GM21717 (cell line): ENCODE data around the gene SGMS1.
"Not testable (repeated sequence)": the region's sequence is repeated elsewhere in the genome, so short reads cannot be mapped to it uniquely, and the experiment has no call there.

Experiments
- ATAC-seq: cut with Tn5 transposase; IDR thresholded peaks from one replicate; pipeline ENCODE4 v1.9.1; 2021; ENCODE audit warnings: mild to moderate bottlenecking, moderate library complexity; ENCODE audit not compliant: unreplicated experiment

The SGMS1 gene

DNA sequence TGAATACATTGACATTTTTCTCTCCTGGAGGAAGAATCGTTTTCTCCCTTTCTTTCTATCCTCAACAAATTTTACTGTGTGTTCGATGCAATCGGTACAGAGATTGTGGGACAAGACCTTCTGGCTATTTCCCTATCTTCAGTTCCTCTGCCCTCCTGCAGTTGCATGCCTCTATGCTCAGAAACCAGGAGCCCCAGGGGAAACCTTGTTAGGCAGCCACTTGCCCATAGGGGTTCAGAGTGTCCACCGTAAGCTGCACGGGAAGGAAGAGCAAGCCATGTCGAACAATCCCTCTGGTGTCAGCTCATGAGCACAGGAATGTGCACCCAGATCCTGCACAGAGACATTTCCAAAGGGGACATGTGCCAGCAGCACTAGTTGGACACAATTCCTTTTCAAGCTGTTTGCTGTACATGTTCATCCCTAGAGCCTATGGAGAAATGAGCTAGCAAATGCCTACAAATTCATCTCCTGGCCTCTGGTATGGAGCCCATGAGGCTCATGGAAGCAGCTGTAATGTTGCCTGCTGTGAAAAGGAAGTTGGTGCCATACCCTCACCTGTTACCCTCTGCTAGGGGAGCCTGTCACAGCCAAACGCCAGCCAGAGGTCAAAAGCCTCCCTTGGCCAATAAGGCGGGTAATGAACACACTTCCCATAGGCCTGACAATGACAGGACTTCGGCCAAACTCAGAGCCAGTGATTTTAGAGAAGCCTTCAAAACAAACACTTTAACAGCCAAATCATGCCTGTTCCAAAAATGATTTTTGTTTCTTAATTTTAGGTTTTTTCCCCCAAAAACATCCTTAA is 336.6 kb downstream of the SGMS1 start:
- ATAC-seq = no peak

DNA sequence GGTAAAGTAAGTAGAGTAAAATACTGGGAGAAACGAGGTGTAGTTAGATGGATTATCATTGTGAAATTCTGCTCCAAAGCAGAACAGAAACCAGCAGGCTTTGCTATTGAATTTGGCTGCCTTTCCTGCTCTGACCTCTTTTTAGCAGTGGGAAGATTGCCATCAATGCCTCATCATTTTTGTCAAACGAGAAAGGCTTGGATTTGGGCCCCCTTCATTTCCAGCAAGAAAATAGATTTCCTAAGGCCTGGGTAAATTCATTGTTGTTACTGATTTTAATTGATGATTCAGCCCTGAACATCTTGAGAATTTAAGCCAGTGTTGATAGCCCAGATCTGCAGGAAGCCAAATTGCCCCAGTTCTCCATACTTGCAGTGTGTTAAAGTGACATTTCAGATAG is 337.2 kb downstream of the SGMS1 start:
- no peak for ATAC-seq

DNA sequence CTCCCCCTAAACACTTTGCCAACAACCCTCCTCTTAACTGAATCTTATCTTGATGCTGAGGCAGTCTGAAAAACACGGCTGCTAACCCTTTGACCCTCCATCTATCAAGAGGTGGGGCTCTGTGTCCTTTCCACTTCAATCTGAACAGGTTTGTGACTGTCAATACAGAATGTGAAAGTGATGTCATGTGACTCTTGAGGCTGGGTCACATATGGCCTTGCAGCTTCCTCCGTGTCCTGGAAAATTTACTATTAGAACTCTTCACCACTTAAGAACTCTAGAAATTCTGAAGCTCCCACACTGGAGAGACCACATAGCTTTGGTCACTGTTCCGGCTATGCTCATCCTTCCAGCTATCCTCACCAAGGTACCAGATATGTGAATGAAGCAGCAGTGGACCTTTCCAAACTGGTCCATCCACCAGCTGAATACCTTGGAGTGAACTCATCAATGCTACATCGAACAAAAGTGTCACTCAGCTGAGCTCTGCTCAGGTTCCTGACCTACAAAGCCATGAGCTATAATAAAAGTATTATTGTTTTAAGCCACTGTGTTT is 341.7 kb downstream of the SGMS1 start:
- no peak for ATAC-seq

DNA sequence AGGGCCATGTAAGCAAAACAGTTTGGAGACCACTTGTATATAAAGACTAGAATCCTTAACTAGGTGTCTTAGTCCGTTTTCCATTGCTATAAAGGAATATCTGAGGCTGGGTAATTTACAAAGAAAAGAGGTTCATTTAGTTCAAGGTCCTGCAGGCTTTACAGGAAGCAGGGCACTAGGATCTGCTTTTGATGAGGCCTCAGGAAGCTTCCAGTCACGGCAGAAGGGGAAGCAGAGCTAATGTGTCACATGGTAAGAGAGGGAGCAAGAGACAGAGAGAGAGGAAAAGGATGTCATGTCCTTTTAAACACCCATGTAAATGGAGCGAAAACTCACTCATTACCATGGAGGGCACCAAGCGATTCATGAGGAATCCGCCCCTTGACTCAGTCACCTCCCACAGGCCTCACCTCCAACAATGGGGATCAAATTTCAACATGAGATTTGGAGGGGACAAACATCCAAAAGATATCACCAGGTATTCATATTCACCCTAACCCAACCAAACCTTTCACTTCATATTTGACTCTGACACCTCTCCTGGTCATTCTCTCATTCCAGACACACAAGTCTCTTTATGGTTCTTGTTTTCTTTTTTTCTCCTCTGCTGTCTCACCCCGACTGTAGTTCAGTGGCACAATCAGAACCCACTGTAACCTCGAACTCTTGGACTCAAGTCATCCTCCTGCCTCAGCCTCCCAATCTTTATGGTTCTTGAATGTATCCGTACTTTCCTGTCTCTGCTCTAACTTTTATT is 342.4 kb downstream of the SGMS1 start:
- no peak for ATAC-seq

DNA sequence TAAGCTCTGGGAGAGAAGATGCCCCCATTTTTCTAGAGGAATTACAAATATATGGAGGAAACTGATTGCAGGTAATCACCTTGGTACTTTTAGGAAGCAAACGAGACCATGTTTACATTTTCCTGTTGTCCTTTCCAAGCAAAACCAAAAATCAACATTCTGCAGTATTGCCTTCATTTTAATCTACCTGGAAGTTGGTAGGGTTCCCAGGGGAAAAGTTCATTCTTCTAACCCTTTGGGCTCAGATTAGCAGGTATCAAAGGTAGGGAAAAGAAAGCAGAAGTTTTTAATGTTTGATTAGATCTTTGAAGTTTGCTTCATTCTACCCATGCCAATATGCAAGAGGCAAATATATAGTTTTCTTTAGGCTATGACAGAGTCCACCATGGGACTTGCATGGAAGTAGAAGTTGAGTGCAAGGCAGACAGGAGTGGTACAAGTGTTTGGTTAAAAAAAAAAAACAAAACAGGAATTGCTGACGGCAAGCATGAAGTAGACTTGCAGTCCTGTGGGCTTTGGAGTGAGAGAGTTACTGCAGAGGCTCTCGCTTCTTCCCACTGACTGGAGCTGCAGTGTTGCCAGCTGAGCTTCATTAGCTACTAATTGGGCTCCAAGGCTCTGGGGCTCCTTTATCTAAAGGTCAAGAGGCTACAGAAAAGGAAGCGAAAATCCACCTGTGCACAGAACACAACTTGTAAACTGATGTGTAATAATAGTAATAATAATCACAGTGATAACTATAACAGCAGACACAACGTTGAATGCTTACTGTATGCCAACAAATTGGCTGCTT is 343.5 kb downstream of the SGMS1 start:
- ATAC-seq = no peak

DNA sequence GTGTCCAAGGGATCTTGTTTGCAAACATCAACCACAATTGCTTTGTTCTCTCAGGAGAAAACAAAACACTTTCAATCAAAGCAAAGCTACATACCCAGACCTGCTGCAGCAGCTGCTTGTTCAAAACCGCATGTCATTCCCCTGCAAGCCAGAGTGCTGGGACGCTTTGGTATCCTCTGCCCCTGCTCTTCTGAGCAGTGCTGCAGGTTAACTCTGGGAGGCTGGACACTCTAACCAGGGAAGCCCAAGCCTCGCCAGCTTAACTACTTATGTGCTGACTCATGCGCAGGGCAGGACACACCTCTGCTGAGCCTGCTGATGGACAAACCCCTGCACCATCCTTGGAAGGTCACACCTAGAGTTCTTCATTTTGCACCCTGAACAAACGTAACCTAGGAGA is 344.3 kb downstream of the SGMS1 start:
- ATAC-seq = no peak

DNA sequence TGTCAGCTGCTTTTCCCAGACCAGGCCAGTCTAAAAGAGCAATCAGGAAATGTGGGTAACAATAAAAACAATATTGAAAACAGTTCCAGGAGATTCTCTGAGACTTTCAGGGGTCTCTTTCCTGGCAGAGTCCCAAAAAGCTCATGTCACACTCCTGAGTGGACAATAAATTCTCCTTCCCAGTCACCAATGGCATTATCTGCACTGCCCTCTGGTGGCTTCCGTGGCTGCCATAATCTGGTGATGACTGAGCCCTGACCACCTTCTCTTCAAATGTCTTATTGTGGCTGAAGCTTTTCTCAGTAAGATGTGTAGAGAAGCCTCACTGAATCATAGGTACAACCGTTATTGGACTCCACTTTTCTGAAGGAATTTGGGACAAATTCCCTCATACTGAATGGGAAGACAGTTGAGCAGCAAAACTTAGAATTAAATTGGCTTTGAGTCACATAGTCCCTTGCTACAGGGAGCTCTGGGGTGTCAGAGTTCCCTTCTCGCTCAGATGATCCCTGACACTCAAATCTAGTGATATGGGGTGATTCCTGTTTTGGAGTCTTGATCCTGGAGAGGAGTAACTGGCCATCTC is 348.0 kb downstream of the SGMS1 start:
- ATAC-seq = no peak

DNA sequence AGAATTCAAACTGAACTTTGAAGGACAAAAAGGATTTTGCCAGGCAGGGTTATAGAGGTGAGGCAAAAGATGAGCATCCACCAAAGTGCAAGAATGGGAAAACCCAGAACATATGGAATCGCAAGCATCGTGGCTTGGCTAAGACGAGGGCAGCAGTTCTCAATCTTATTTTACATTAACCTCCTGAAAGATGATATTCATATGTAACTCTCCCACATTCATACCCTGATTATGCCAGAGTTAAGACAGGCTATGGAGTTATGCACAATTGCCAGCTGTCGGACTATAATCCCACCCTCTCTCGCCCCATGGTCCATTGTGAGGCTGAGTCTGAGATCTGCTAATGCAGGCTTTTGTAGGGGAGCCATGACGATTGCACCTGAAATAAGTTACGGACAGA is 351.2 kb downstream of the SGMS1 start:
- ATAC-seq = no peak

DNA sequence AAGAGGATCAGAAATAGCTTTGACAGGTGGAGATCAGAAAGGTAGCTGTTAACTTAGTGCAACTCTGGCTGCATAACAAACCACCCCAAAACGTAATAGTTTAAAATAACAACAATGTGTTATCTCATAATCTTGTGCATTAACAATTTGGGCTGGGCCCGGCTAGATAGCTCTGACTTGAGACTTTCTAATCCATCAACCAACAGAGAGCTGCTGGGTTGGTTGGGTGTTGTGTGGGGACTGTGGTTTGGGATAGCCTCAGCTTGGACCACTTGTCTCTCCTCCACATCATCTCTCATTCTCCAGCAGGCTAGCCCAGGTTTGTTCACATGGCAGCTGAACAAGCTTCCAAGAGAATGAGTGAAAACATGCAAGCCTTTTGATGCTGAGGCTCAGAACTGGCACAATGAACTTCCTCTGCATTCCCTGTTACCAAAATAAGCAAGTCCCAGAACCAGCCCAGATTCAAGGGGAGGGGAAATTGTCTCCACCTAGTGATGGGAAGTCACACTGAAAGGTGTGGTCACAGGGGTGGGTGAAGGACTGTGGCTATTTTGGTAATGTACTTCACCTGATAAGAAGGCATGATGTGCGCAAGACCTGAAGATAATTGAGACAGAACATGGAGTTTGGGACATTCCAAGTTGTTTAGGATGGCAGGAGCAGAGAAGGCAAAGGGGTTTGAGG is 352.0 kb downstream of the SGMS1 start:
- no peak for ATAC-seq

DNA sequence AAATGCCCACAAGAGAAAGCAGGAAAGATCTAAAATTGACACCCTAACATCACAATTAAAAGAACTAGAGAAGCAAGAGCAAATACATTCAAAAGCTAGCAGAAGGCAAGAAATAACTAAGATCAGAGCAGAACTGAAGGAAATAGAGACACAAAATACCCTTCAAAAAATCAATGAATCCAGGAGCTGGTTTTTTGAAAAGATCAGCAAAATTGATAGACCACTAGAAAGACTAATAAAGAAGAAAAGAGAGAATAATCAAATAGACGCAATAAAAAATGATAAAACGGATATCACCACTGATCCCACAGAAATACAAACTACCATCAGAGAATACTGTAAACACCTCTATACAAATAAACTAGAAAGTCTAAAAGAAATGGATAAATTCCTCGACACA is 355.9 kb downstream of the SGMS1 start:
- not testable (repeated sequence) for ATAC-seq

DNA sequence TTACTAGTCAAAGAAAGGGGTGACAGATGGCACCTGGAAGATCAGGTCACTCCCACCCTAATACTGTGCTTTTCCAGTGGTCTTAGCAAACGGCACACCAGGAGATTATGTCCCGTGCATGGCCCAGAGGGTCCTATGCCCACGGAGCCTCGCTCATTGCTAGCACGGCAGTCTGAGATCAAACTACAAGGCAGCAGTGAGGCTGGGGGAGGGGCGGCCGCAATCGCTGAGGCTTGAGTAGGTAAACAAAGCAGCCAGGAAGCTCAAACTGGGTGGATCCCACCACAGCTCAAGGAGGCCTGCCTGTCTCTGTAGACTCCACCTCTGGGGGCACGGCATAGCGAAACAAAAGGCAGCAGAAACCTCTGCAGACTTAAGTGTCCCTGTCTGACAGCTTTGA is 361.1 kb downstream of the SGMS1 start:
- not testable (repeated sequence) for ATAC-seq

DNA sequence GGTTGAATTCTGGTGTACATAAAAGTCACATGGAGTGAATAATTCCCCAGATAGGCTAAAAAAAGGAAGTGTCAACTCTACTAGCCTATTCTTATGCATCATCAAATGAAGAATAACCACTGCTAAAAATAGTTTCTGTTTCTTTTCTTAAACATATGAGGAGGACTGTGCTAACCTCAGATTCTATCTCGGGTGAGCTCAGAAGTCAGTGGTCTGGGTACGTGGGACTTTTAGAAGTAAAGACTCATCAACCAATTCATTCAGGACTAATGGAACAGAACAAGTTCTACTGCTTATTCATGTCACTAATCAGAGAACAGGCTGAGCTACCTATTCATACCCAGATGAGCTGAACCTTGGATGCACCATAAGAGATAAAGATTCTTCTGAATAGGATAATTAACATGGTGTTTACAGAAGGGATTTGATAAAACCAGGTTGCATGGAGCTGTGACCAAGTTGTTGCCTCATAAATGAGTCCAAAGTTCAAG is 362.9 kb downstream of the SGMS1 start:
- peak; percentile 98 for ATAC-seq
